ENCODE measurements around the gene TFF1. TPM values are rescaled to one million over a fixed set of nuclear protein-coding genes. Genes with fewer than 3 reads are reported as not detected.

Gene TFF1
- total RNA-seq, 1 donor: not detected

DNA sequence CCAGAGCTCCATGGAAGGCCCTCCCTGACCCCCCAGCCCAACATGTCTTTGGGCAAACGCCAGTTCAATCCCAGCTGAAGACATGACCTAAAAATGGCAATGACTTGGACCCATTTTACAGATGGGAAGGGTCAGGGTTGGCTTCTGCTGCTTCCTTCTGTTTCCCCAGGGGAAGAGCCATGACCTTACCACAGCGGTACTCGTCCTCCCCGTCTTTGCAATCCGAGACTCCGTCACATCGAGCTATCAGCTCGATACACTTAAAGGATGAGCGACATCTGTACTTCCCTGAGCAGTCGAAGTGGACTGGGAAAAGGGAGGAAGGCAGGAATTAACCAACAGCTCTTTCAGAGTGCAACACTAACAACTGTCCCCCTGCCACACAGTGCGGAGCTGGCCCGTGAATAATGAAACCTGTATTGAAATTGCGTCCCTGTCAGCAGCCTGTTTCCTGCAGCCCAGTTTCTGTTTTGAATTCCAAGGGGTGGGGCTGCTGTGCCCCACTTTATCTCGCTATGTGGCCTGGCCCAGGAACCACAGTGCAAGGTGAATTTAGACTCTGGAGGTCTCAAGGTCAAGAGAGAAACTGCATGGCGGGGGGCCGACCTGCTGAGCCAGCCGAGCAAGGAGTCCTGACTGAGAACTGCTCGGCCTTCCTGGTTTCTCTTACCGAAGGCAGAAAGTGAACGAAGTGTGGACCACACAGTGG is 22.6 kb upstream of the TFF1 start:
- no peaks in the 10 kb centered on the region for H3K36me3 ChIP-seq (ENCODE audit: insufficient read depth, low read length)
- H3K9me3 ChIP-seq (ENCODE audit: low read depth, low read length): no peaks in the 10 kb centered on the region
- TF ChIP-seq, protein P1, sequence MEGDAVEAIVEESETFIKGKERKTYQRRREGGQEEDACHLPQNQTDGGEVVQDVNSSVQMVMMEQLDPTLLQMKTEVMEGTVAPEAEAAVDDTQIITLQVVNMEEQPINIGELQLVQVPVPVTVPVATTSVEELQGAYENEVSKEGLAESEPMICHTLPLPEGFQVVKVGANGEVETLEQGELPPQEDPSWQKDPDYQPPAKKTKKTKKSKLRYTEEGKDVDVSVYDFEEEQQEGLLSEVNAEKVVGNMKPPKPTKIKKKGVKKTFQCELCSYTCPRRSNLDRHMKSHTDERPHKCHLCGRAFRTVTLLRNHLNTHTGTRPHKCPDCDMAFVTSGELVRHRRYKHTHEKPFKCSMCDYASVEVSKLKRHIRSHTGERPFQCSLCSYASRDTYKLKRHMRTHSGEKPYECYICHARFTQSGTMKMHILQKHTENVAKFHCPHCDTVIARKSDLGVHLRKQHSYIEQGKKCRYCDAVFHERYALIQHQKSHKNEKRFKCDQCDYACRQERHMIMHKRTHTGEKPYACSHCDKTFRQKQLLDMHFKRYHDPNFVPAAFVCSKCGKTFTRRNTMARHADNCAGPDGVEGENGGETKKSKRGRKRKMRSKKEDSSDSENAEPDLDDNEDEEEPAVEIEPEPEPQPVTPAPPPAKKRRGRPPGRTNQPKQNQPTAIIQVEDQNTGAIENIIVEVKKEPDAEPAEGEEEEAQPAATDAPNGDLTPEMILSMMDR (IDR thresholded peaks at IDR 0.05; ENCODE audit: extremely low read depth, low read depth, low read length): no peak
- H3K4me2 ChIP-seq (ENCODE audit: insufficient read depth, low read length): no peak overlapping the region
- no peak overlapping the region for H3K4me3 ChIP-seq (ENCODE audit: insufficient read depth, low read length)
- no peak for DNase-seq (ENCODE audit: insufficient read length, low spot score, missing footprints)
- H3K27me3 ChIP-seq (ENCODE audit: insufficient read depth, low read length): peaks cover 14% of the 10 kb centered on the region
- no peaks in the 10 kb centered on the region for H4K20me1 ChIP-seq (ENCODE audit: insufficient read depth, low read length)
- no peaks in the 10 kb centered on the region for H3K4me1 ChIP-seq (ENCODE audit: insufficient read depth, low read length)
- no peaks in the 10 kb centered on the region for H3K79me2 ChIP-seq (ENCODE audit: insufficient read depth, low read length)
- H3K27ac ChIP-seq (ENCODE audit: low read depth, low read length): no peak overlapping the region
- H2AFZ ChIP-seq (ENCODE audit: low read length): no peak overlapping the region

DNA sequence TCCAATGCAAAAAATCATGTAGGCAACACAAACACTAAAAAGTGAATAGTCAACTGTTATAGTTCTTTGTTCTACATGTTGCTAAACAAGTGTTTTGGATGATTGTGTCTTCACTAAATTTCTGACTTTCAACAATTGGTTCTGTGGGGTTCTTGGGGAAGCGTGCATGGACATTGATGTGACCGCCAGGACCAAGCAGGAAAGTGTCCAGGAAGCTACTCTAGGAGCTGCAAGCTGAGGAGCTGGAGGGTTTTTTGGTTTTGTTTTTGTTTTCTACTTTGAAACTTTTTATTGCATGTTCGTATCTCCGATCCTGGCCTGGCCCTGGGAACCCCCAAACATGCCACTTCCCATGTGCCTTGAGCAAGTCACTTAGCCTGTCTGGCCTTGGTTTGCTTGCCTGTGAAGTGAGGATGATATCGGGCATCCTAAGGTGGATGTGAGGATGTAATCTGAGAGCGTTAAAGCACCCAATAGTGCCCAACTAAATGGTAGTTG is 21.6 kb upstream of the TFF1 start:
- Histone ChIP-seq H3K4me1 (ENCODE audit: insufficient read depth, low read length) (no peaks in the 10 kb centered on the region), H3K27me3 (ENCODE audit: insufficient read depth, low read length) (peaks cover 14% of the 10 kb centered on the region), H3K27ac (ENCODE audit: low read depth, low read length) (no peak overlapping the region), H3K4me3 (ENCODE audit: insufficient read depth, low read length) (no peak overlapping the region), H3K4me2 (ENCODE audit: insufficient read depth, low read length) (no peak overlapping the region), H2AFZ (ENCODE audit: low read length) (no peak overlapping the region), H3K9me3 (ENCODE audit: low read depth, low read length) (no peaks in the 10 kb centered on the region), H3K36me3 (ENCODE audit: insufficient read depth, low read length) (no peaks in the 10 kb centered on the region), H3K79me2 (ENCODE audit: insufficient read depth, low read length) (no peaks in the 10 kb centered on the region), H4K20me1 (ENCODE audit: insufficient read depth, low read length) (no peaks in the 10 kb centered on the region)
- TF ChIP-seq, protein P1 (IDR thresholded peaks at IDR 0.05; ENCODE audit: extremely low read depth, low read depth, low read length): no peak
- DNase-seq (ENCODE audit: insufficient read length, low spot score, missing footprints): no peak

DNA sequence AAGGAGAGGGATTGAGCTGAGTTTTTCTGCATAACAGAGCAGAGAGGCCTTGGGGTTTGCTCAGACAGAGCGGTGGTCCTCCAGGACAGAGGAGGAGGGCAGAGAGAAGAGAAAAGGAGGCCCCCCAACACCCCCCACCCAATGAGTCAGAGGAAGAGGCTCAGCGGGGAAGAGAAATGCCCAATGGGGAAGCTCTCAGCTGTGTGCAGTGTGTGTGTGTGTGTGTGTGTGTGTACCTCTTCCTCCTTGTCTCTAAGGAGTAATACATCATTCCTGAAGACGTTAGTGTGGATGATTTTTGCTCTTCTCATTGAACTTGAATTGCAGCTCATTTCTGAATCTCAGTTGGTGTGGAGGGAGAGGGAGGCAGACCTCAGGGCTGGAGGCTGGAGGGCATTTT is 20.8 kb upstream of the TFF1 start:
- Histone ChIP-seq H3K4me2 (ENCODE audit: insufficient read depth, low read length) (no peak overlapping the region), H4K20me1 (ENCODE audit: insufficient read depth, low read length) (no peaks in the 10 kb centered on the region), H2AFZ (ENCODE audit: low read length) (no peak overlapping the region), H3K9me3 (ENCODE audit: low read depth, low read length) (no peaks in the 10 kb centered on the region), H3K27ac (ENCODE audit: low read depth, low read length) (no peak overlapping the region), H3K36me3 (ENCODE audit: insufficient read depth, low read length) (no peaks in the 10 kb centered on the region), H3K27me3 (ENCODE audit: insufficient read depth, low read length) (peaks cover 12% of the 10 kb centered on the region), H3K79me2 (ENCODE audit: insufficient read depth, low read length) (no peaks in the 10 kb centered on the region), H3K4me3 (ENCODE audit: insufficient read depth, low read length) (no peak overlapping the region), H3K4me1 (ENCODE audit: insufficient read depth, low read length) (no peaks in the 10 kb centered on the region)
- TF ChIP-seq, protein P1 (IDR thresholded peaks at IDR 0.05; ENCODE audit: extremely low read depth, low read depth, low read length): no peak
- no peak for DNase-seq (ENCODE audit: insufficient read length, low spot score, missing footprints)

DNA sequence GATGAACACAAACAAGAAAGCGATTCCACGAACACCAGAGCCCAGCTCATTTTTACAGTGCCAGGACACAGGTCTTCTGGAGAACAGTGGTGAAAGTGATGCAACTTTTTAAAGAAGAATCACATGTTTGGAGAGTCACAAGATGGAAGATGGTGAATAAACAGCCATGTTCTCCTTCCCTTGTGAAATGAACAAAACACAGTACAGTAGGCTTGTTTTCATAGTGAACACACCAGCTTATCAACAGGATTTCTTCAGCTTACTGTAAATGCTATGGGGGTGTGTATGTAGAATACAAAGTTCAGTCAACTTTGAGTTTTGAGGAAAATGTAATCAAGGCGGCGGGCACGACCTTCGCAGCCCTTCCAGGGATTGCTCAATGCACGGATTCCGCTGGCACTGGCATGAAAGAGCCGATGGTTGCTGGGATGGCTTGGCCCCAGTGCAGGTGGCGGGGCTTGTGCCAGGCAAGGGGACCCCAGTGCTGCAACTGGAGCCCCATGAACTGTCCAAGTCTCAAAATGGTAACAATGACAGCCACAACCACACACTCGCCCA is 19.8 kb upstream of the TFF1 start:
- no peak overlapping the region for H3K4me2 ChIP-seq (ENCODE audit: insufficient read depth, low read length)
- TF ChIP-seq, protein P1 (IDR thresholded peaks at IDR 0.05; ENCODE audit: extremely low read depth, low read depth, low read length): no peak

More for the DNA sequence above, 19.8 kb upstream of the TFF1 start:
- Histone ChIP-seq H4K20me1 (ENCODE audit: insufficient read depth, low read length) (no peaks in the 10 kb centered on the region), H3K36me3 (ENCODE audit: insufficient read depth, low read length) (no peaks in the 10 kb centered on the region), H3K4me1 (ENCODE audit: insufficient read depth, low read length) (no peaks in the 10 kb centered on the region), H3K27me3 (ENCODE audit: insufficient read depth, low read length) (peaks cover 10% of the 10 kb centered on the region), H3K9me3 (ENCODE audit: low read depth, low read length) (no peaks in the 10 kb centered on the region), H3K27ac (ENCODE audit: low read depth, low read length) (no peak overlapping the region), H3K79me2 (ENCODE audit: insufficient read depth, low read length) (no peaks in the 10 kb centered on the region), H2AFZ (ENCODE audit: low read length) (no peak overlapping the region), H3K4me3 (ENCODE audit: insufficient read depth, low read length) (no peak overlapping the region)
- no peak for DNase-seq (ENCODE audit: insufficient read length, low spot score, missing footprints)
